MG63 (cell line): ENCODE results near the gene COMMD1. TPM values are rescaled to one million over a fixed set of nuclear protein-coding genes. Genes with fewer than 3 reads are reported as not detected.
"Not testable (repeated sequence)": the region's sequence is repeated elsewhere in the genome, so short reads cannot be mapped to it uniquely, and the experiment has no call there.

Source experiments
- DNase-seq: peaks from one replicate; pipeline ENCODE4 v3.0.0-alpha.2; 2020
- H3K27me3 ChIP-seq: fragments of 250-450 bp; sonication (Bioruptor Pico); 2 replicates; pipeline ENCODE4 v1.5.1; 2020; ENCODE audit warnings: mild to moderate bottlenecking, moderate library complexity
- H3K36me3 ChIP-seq: fragments of 250-450 bp; sonication (Bioruptor Pico); 2 replicates; pipeline ENCODE4 v1.5.1; 2020; ENCODE audit warnings: mild to moderate bottlenecking, moderate library complexity
- H3K4me3 ChIP-seq: fragments of 250-450 bp; sonication (Bioruptor Pico); 2 replicates; pipeline ENCODE4 v1.5.1; 2020; ENCODE audit warnings: mild to moderate bottlenecking, moderate library complexity
- H3K9me3 ChIP-seq: fragments of 250-450 bp; sonication (Bioruptor Pico); 2 replicates; pipeline ENCODE4 v1.5.1; 2020; ENCODE audit warnings: mild to moderate bottlenecking, moderate library complexity
- total RNA-seq: library from RNA; depleted of rRNA; stranded (reverse); fragments of >200 nt; shearing (Covaris generic); gene quantifications from 2 replicates; pipeline ENCODE4 v1.2.3, GENCODE V29; 2014; ENCODE audit warnings: low replicate concordance

Gene COMMD1
- total RNA-seq, 1 experiment from 2014 or later = 24.8 TPM

GRCh38 chr2:61910603-61911002, 5.1 kb downstream of the COMMD1 start:
- DNase-seq = no peak
- Histone ChIP-seq H3K36me3 (no peaks in the 10 kb centered on the region), H3K27me3 (no peaks in the 10 kb centered on the region), H3K9me3 (no peaks in the 10 kb centered on the region), H3K4me3 (no peak overlapping the region)

DNA sequence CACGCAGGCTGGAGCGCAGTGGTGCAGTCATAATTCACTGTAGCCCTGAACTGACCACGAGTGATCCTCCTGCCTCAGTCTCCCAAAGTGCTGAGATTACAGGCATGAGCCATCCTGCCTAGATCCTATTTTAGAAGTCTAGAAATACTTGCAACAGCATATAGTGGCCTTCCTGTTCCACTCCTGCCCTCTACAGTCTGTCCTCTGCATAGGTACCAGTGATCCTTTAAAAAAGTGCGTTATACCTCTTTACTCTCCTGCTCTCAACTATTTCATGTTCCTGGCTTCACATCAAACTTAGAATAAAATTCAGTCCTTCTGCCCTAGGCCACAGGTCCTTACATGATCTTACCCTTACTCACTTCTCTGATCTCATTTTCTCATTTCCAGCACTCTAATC, 6.0 kb downstream of the COMMD1 start:
- no peaks in the 10 kb centered on the region for H3K9me3 ChIP-seq
- no peak overlapping the region for H3K4me3 ChIP-seq
- no peak for DNase-seq
- H3K36me3 ChIP-seq = no peaks in the 10 kb centered on the region
- no peaks in the 10 kb centered on the region for H3K27me3 ChIP-seq

DNA sequence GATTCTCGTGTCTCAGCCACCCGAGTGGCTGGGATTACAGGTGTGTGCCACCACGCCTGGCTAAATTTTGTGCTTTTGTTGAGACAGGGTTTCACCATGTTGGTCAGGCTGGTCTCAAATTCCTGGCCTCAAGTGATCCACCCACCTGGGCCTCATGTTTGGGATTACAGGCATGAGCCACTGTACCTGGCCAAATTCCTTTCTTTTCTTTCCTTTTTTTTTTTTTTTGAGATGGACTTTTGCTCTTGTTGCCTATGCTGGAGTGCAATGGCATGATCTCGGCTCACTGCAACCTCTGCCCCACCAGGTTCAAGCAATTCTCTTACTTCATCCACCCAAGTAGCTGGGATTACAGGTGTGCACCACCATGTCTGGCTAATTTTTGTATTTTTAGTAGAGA, 9.3 kb downstream of the COMMD1 start:
- DNase-seq, H3K36me3 ChIP-seq, H3K27me3 ChIP-seq, H3K4me3 ChIP-seq, H3K9me3 ChIP-seq: not testable (repeated sequence)

DNA sequence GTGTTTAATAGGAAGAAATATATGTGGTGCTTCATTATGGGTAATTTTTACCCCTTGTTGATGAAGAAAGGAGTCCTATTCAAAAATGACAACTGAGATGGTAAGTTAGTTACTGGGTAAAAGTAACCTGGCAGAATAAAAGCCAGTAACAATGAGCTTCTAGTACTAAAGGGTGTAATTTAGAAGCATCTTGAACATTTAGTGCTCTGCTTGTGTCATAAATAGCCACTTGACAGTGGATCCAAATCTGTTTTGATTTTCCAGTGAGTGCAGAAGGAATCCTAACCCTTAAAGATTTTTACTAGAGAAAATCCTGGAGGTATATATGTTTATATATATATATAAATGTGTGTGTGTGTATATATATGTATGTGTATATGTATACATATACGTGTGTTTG, 15.1 kb downstream of the COMMD1 start:
- no peaks in the 10 kb centered on the region for H3K36me3 ChIP-seq
- no peaks in the 10 kb centered on the region for H3K27me3 ChIP-seq
- H3K4me3 ChIP-seq = no peak overlapping the region
- DNase-seq = no peak
- H3K9me3 ChIP-seq = no peaks in the 10 kb centered on the region

GRCh38 chr2:61922714-61923113, 17.2 kb downstream of the COMMD1 start:
- no peak for DNase-seq
- no peaks in the 10 kb centered on the region for H3K9me3 ChIP-seq
- no peaks in the 10 kb centered on the region for H3K27me3 ChIP-seq
- no peaks in the 10 kb centered on the region for H3K36me3 ChIP-seq
- no peak overlapping the region for H3K4me3 ChIP-seq

GRCh38 chr2:61924895-61925663, 19.6 kb downstream of the COMMD1 start:
- no peak for DNase-seq

GRCh38 chr2:61926531-61927477, 21.3 kb downstream of the COMMD1 start:
- DNase-seq = no peak
- no peaks in the 10 kb centered on the region for H3K36me3 ChIP-seq

More at GRCh38 chr2:61924895-61925663, 19.6 kb downstream of the COMMD1 start:
- Histone ChIP-seq H3K4me3 (no peak overlapping the region), H3K27me3 (no peaks in the 10 kb centered on the region), H3K36me3 (no peaks in the 10 kb centered on the region), H3K9me3 (no peaks in the 10 kb centered on the region)

GRCh38 chr2:61928826-61929461, 23.5 kb downstream of the COMMD1 start:
- DNase-seq = peak; percentile 5

More at GRCh38 chr2:61926531-61927477, 21.3 kb downstream of the COMMD1 start:
- no peak overlapping the region for H3K4me3 ChIP-seq
- H3K9me3 ChIP-seq = no peaks in the 10 kb centered on the region
- H3K27me3 ChIP-seq = no peaks in the 10 kb centered on the region

DNA sequence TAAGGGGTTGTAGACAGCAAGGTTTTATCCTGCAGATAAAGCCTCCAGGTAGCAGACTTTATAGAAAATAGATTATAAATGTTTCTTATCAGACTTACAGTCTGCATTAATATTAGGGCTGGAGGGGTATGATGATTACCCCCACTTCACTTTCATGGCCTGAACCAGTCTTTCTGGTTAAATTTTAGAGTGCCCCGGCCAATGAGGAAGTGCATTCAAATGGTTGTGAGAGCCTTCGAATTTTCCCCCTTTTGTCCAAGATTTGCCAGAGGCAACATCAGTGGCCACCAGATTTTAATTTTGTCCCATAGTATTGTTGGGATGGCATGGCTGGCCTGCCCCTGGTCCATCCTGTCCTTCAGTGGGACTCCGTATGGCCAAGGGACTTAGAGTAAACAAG, 31.6 kb downstream of the COMMD1 start:
- H3K4me3 ChIP-seq = no peak overlapping the region
- no peaks in the 10 kb centered on the region for H3K36me3 ChIP-seq
- no peaks in the 10 kb centered on the region for H3K9me3 ChIP-seq
- no peaks in the 10 kb centered on the region for H3K27me3 ChIP-seq
- no peak for DNase-seq

More at GRCh38 chr2:61928826-61929461, 23.5 kb downstream of the COMMD1 start:
- no peaks in the 10 kb centered on the region for H3K36me3 ChIP-seq
- H3K9me3 ChIP-seq = no peaks in the 10 kb centered on the region
- H3K27me3 ChIP-seq = no peaks in the 10 kb centered on the region
- no peak overlapping the region for H3K4me3 ChIP-seq

DNA sequence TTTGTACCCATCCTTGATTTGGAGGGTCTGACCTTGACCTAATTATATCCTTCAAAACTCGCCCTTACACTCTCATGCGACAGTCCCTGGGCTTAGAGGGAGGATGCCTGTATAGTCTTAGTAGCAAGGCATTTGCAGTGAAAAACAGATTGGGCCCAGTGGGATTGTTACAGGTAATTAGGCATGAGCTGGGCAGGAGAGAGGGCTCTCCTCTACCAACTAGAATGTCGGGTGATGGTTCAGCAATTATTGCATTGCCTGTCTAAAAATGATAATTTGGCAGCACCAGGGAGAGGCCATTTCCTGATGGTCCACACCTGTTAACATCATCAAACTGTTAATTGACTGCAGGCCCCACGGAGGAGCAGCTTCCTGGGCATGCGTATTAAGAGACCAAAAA, 32.4 kb downstream of the COMMD1 start:
- no peaks in the 10 kb centered on the region for H3K27me3 ChIP-seq
- no peaks in the 10 kb centered on the region for H3K9me3 ChIP-seq
- no peak for DNase-seq
- H3K4me3 ChIP-seq = no peak overlapping the region
- no peaks in the 10 kb centered on the region for H3K36me3 ChIP-seq

- no peaks in the 10 kb centered on the region for H3K36me3 ChIP-seq
- no peaks in the 10 kb centered on the region for H3K9me3 ChIP-seq
- no peak for DNase-seq
- no peak overlapping the region for H3K4me3 ChIP-seq
- H3K27me3 ChIP-seq = no peaks in the 10 kb centered on the region
These were observed 33.0 kb downstream of the COMMD1 start for GRCh38 chr2:61938511-61938910.

DNA sequence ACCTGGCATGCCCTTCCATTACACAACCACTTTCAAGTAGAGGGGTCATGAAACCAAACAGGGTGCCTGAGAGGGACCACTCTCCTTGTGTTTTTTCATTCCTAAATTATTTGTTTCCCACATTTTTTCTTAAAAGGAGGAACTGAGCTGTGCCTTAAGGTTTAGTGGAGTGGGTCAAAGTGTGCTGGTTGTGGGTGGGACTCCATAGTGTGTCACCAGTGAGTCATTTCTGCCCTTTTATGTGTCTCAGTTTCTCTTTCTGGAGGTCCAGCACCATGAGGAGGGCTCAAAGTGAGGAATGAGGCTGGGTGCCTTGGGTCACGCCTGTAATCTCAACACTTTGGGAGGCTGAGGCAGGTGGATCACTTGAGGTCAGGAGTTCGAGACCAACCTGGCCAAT, 37.8 kb downstream of the COMMD1 start:
- H3K36me3 ChIP-seq = no peaks in the 10 kb centered on the region
- H3K9me3 ChIP-seq = no peaks in the 10 kb centered on the region
- no peaks in the 10 kb centered on the region for H3K27me3 ChIP-seq
- no peak for DNase-seq
- no peak overlapping the region for H3K4me3 ChIP-seq

- Histone ChIP-seq H3K36me3 (no peaks in the 10 kb centered on the region), H3K4me3 (no peak overlapping the region), H3K27me3 (no peaks in the 10 kb centered on the region), H3K9me3 (peaks cover 4% of the 10 kb centered on the region; the same call in 1 of the 2 replicates)
- no peak for DNase-seq
These were observed 41.2 kb downstream of the COMMD1 start for GRCh38 chr2:61946666-61947065.

- Histone ChIP-seq H3K36me3 (no peaks in the 10 kb centered on the region), H3K9me3 (peaks cover 10% of the 10 kb centered on the region), H3K27me3 (no peaks in the 10 kb centered on the region), H3K4me3 (no peak overlapping the region)
- DNase-seq = no peak
These were observed 43.4 kb downstream of the COMMD1 start for GRCh38 chr2:61948661-61949457.

DNA sequence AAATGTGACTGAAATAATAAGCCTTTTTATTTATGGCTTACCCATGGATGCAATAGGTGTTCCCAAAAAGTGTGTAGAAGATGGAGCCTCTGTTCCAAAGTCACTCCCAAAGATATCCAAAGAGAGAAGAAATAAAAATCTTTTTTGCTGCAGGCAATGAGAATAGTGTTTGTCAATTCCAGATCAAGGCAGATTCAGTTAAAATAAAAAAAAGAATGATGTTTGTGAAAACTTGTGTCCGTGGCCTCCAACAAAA, 43.9 kb downstream of the COMMD1 start:
- Histone ChIP-seq H3K27me3 (no peaks in the 10 kb centered on the region), H3K9me3 (peaks cover 10% of the 10 kb centered on the region), H3K4me3 (no peak overlapping the region), H3K36me3 (no peaks in the 10 kb centered on the region)
- no peak for DNase-seq

DNA sequence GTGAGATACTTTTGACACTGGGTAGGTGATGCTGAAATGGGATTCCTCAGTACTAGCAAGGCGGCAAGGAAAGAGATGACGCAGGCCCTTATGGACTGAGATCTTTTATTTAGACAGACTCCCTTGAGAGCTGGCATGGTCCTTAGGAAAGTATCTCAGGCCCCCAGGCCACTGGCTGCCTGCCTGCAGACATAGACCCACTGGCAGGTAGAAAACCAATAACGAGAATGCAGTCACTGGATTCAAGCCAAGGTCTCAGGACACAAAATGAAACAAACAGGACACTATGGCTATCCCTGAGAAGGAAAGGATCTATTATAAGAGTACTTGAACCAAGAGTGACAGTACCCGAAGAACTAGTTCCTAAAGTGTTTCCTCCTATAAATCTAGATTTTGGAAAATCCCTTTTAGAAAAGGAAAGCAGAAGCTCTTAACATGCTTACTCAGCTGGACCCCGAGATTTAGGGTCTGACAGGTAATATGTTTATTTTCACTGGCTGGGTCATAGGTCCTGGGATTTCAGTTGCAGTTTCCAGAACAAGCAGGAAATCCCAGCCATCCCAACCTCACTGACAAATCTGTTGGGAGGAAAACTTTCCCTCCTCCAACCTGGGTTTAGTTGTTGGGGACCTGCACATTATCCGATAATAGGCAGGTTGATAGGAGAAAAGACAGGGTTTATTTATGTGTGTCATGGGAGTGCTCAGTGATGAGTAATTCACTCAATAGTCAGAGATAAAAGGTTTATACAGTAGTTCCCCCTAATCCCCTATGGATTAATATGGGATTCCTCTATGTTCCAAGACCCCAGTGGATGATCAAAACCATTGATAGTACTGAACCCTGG, 44.5 kb downstream of the COMMD1 start:
- Histone ChIP-seq H3K27me3 (no peaks in the 10 kb centered on the region), H3K36me3 (no peaks in the 10 kb centered on the region), H3K4me3 (no peak overlapping the region), H3K9me3 (peaks cover 10% of the 10 kb centered on the region)
- no peak for DNase-seq
